ENCODE measurements around the gene KREMEN1. TPM values are rescaled to one million over a fixed set of nuclear protein-coding genes. Genes with fewer than 3 reads are reported as not detected.
A peak's percentile ranks its signal among the peaks of the same experiment; 100 is the strongest.

The KREMEN1 gene
- total and polyA plus RNA-seq, 9 of the 15 experiments (the other 6 are each of a cell fraction or from before 2014, with no cell fraction given), result 0.69 to 11.5 (median 4.3) TPM

DNA sequence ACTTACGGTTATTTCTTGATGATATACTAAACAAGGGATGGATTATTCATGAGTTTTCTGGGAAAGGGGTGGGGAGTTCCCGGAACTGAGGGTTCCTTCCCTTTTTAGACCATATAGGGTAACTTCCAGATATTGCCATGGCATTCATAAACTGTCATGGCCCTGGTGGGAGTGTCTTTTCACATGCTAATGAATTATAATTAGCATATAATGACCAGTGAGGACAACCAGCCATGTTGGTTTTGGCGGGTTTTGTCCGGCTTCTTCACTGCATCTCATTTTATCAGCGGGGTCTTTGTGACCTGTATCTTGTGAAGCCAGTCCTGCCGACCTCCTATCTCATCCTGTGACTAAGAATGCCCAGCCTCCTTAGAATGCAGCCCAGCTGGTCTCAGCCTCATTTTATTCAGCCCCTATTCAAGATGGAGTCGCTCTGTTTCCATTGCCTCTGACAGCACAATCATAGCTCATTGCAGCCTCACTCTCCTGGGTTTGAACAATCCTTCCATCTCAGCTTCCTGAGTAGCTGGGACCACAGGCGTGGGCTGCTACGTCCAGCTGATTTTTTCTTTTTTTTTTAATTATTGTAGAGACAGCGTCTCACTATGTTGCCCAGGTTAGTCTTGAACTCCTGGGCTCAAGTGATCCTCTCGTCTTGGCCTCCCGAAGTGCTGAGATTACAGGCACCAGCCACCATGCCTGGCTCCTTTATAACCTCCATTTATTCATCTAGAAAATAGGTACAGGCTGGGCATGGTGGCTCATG is 80.3 kb downstream of the KREMEN1 start (continued):
- TF ChIP-seq, protein P1, sequence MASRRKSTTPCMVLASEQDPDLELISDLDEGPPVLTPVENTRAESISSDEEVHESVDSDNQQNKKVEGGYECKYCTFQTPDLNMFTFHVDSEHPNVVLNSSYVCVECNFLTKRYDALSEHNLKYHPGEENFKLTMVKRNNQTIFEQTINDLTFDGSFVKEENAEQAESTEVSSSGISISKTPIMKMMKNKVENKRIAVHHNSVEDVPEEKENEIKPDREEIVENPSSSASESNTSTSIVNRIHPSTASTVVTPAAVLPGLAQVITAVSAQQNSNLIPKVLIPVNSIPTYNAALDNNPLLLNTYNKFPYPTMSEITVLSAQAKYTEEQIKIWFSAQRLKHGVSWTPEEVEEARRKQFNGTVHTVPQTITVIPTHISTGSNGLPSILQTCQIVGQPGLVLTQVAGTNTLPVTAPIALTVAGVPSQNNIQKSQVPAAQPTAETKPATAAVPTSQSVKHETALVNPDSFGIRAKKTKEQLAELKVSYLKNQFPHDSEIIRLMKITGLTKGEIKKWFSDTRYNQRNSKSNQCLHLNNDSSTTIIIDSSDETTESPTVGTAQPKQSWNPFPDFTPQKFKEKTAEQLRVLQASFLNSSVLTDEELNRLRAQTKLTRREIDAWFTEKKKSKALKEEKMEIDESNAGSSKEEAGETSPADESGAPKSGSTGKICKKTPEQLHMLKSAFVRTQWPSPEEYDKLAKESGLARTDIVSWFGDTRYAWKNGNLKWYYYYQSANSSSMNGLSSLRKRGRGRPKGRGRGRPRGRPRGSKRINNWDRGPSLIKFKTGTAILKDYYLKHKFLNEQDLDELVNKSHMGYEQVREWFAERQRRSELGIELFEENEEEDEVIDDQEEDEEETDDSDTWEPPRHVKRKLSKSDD (conservative IDR thresholded peaks at IDR 0.05; ENCODE audit: low read length), result no peak
- no peak for TF ChIP-seq MCM3 (IDR thresholded peaks at IDR 0.05)
- no peak for TF ChIP-seq CBX2 (IDR thresholded peaks at IDR 0.05; ENCODE audit: insufficient read depth, low read length, poor library complexity, severe bottlenecking)
- no peak for TF ChIP-seq RBM17 (IDR thresholded peaks at IDR 0.05; ENCODE audit: borderline replicate concordance, low read depth, low read length)
- TF ChIP-seq ZNF165 (CRISPR knock-in tag; IDR thresholded peaks at IDR 0.05; ENCODE audit: borderline replicate concordance), result peak; percentile 89; the same call in 1 of the 2 replicates
- TF ChIP-seq, protein P2, sequence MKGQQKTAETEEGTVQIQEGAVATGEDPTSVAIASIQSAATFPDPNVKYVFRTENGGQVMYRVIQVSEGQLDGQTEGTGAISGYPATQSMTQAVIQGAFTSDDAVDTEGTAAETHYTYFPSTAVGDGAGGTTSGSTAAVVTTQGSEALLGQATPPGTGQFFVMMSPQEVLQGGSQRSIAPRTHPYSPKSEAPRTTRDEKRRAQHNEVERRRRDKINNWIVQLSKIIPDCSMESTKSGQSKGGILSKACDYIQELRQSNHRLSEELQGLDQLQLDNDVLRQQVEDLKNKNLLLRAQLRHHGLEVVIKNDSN (CRISPR knock-in tag; IDR thresholded peaks at IDR 0.05), result no peak
- no peak for TF ChIP-seq NR2C2 (CRISPR knock-in tag; IDR thresholded peaks at IDR 0.05)
- TF ChIP-seq NR2C2 (tag; IDR thresholded peaks at IDR 0.05), result peak; percentile 69
- TF ChIP-seq, protein P3, sequence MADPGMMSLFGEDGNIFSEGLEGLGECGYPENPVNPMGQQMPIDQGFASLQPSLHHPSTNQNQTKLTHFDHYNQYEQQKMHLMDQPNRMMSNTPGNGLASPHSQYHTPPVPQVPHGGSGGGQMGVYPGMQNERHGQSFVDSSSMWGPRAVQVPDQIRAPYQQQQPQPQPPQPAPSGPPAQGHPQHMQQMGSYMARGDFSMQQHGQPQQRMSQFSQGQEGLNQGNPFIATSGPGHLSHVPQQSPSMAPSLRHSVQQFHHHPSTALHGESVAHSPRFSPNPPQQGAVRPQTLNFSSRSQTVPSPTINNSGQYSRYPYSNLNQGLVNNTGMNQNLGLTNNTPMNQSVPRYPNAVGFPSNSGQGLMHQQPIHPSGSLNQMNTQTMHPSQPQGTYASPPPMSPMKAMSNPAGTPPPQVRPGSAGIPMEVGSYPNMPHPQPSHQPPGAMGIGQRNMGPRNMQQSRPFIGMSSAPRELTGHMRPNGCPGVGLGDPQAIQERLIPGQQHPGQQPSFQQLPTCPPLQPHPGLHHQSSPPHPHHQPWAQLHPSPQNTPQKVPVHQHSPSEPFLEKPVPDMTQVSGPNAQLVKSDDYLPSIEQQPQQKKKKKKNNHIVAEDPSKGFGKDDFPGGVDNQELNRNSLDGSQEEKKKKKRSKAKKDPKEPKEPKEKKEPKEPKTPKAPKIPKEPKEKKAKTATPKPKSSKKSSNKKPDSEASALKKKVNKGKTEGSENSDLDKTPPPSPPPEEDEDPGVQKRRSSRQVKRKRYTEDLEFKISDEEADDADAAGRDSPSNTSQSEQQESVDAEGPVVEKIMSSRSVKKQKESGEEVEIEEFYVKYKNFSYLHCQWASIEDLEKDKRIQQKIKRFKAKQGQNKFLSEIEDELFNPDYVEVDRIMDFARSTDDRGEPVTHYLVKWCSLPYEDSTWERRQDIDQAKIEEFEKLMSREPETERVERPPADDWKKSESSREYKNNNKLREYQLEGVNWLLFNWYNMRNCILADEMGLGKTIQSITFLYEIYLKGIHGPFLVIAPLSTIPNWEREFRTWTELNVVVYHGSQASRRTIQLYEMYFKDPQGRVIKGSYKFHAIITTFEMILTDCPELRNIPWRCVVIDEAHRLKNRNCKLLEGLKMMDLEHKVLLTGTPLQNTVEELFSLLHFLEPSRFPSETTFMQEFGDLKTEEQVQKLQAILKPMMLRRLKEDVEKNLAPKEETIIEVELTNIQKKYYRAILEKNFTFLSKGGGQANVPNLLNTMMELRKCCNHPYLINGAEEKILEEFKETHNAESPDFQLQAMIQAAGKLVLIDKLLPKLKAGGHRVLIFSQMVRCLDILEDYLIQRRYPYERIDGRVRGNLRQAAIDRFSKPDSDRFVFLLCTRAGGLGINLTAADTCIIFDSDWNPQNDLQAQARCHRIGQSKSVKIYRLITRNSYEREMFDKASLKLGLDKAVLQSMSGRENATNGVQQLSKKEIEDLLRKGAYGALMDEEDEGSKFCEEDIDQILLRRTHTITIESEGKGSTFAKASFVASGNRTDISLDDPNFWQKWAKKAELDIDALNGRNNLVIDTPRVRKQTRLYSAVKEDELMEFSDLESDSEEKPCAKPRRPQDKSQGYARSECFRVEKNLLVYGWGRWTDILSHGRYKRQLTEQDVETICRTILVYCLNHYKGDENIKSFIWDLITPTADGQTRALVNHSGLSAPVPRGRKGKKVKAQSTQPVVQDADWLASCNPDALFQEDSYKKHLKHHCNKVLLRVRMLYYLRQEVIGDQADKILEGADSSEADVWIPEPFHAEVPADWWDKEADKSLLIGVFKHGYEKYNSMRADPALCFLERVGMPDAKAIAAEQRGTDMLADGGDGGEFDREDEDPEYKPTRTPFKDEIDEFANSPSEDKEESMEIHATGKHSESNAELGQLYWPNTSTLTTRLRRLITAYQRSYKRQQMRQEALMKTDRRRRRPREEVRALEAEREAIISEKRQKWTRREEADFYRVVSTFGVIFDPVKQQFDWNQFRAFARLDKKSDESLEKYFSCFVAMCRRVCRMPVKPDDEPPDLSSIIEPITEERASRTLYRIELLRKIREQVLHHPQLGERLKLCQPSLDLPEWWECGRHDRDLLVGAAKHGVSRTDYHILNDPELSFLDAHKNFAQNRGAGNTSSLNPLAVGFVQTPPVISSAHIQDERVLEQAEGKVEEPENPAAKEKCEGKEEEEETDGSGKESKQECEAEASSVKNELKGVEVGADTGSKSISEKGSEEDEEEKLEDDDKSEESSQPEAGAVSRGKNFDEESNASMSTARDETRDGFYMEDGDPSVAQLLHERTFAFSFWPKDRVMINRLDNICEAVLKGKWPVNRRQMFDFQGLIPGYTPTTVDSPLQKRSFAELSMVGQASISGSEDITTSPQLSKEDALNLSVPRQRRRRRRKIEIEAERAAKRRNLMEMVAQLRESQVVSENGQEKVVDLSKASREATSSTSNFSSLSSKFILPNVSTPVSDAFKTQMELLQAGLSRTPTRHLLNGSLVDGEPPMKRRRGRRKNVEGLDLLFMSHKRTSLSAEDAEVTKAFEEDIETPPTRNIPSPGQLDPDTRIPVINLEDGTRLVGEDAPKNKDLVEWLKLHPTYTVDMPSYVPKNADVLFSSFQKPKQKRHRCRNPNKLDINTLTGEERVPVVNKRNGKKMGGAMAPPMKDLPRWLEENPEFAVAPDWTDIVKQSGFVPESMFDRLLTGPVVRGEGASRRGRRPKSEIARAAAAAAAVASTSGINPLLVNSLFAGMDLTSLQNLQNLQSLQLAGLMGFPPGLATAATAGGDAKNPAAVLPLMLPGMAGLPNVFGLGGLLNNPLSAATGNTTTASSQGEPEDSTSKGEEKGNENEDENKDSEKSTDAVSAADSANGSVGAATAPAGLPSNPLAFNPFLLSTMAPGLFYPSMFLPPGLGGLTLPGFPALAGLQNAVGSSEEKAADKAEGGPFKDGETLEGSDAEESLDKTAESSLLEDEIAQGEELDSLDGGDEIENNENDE (IDR thresholded peaks at IDR 0.05; ENCODE audit: low read depth, low read length), result no peak
